ENCODE data around the gene INO80E. TPM values are rescaled to one million over a fixed set of nuclear protein-coding genes. Genes with fewer than 3 reads are reported as not detected.

INO80E gene
- total RNA-seq, 1 experiment from 2014 or later: 90.1 TPM

DNA sequence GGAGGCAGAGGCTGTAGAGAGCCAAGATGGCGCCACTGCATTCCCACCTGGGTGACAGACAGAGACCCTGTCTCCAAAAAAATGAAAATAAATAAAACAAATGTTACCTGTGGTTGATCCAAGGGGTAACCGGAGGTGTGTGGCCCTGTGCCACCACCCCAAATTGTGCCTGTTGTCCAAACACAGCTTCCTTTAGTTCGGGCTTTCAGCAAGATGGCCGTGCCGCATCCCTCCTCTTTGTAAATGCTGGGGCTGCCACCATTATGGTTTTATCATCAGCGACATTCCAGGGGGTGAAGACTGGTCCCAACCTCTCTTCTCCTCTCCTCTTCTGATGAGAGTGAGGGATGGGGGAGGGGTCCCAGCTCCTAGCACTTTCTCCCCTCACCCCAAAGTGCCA, 26.8 kb downstream of the INO80E start, which contains the start of gene C16orf92:
C16orf92 (plus strand) TSS at position 312 of the 400 bp plus-strand sequence. CDS start 143 bp downstream, outside the sequence.
- no TSS peak for BruUV-seq (replicated peaks)
- peaks cover 26% of the 10 kb centered on the region for H3K27me3 Mint-ChIP-seq (ENCODE audit: insufficient read depth, unreplicated experiment)
- no peak within 1 kb of the TSS for H3K27ac Mint-ChIP-seq (ENCODE audit: low read depth, unreplicated experiment)
- H3K4me3 Mint-ChIP-seq (ENCODE audit: unreplicated experiment): no peak within 1 kb of the TSS
- intact Hi-C loops (cut with micrococcal nuclease): loop anchor here (5.0 kb wide), 2 partner anchors 201 to 216 kb away; partner anchors contain the start of genes MAZ and MVP
- no peaks in the 10 kb centered on the region for H3K9me3 Mint-ChIP-seq (ENCODE audit: unreplicated experiment)
- no peak for DNase-seq (ENCODE audit: unreplicated experiment)
- ChIA-PET CTCF (interaction anchor here (0.6 to 4.0 kb wide), 6 partner anchors 9 to 323 kb away, joined by 3 to 32 read pairs (median 4); partner anchors contain the start of gene TLCD3B), POLR2A (interaction anchor here (1.0 to 1.6 kb wide), 2 partner anchors 9 to 215 kb away, joined by 3 read pairs; no protein-coding TSS in a partner anchor)
- no peaks in the 10 kb centered on the region for H3K36me3 Mint-ChIP-seq (ENCODE audit: insufficient read depth, unreplicated experiment)
- TF ChIP-seq, protein P1, sequence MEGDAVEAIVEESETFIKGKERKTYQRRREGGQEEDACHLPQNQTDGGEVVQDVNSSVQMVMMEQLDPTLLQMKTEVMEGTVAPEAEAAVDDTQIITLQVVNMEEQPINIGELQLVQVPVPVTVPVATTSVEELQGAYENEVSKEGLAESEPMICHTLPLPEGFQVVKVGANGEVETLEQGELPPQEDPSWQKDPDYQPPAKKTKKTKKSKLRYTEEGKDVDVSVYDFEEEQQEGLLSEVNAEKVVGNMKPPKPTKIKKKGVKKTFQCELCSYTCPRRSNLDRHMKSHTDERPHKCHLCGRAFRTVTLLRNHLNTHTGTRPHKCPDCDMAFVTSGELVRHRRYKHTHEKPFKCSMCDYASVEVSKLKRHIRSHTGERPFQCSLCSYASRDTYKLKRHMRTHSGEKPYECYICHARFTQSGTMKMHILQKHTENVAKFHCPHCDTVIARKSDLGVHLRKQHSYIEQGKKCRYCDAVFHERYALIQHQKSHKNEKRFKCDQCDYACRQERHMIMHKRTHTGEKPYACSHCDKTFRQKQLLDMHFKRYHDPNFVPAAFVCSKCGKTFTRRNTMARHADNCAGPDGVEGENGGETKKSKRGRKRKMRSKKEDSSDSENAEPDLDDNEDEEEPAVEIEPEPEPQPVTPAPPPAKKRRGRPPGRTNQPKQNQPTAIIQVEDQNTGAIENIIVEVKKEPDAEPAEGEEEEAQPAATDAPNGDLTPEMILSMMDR (IDR thresholded peaks at IDR 0.05; ENCODE audit: unreplicated experiment): no peak
- H3K4me1 Mint-ChIP-seq (ENCODE audit: insufficient read depth, unreplicated experiment): peaks cover 6% of the 10 kb centered on the region

DNA sequence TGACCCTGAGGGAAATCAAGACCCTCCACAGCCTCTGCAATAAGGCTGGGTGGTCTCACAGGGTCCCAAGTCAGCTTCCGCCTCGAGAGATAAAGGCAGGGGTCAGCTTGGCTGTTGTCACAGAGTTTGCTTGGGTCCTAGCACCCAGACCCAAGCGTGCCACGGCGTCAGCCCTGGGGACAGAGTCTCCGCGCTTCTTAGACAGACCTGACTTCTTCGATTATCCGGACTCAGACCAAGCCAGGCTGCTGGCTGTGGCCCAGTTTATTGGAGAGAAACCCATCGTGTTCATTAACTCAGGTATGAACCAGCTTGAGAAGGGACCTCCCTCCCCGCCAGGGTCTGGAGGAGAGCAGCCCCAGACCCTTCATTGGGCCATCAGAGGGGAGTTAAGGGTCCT, 27.5 kb downstream of the INO80E start:
- no TSS peak for BruUV-seq (replicated peaks)
- no peak overlapping the region for H3K4me3 Mint-ChIP-seq (ENCODE audit: unreplicated experiment)
- no peaks in the 10 kb centered on the region for H3K36me3 Mint-ChIP-seq (ENCODE audit: insufficient read depth, unreplicated experiment)
- CTCF ChIA-PET: interaction anchor here (0.6 to 4.0 kb wide), 3 partner anchors 8 to 320 kb away, joined by 3 to 32 read pairs (median 3); partner anchors contain the start of gene TLCD3B
- no peak overlapping the region for H3K27ac Mint-ChIP-seq (ENCODE audit: low read depth, unreplicated experiment)
- intact Hi-C loops (cut with micrococcal nuclease): loop anchor here (5.0 kb wide), 2 partner anchors 201 to 216 kb away; partner anchors contain the start of genes MAZ and MVP
- DNase-seq (ENCODE audit: unreplicated experiment): no peak
- POLR2A ChIA-PET: interaction anchor here (1.6 kb wide), 1 partner anchor 216 kb away, joined by 3 read pairs; no protein-coding TSS in a partner anchor
- peaks cover 33% of the 10 kb centered on the region for H3K27me3 Mint-ChIP-seq (ENCODE audit: insufficient read depth, unreplicated experiment)
- H3K9me3 Mint-ChIP-seq (ENCODE audit: unreplicated experiment): no peaks in the 10 kb centered on the region
- TF ChIP-seq, protein P1 (IDR thresholded peaks at IDR 0.05; ENCODE audit: unreplicated experiment): no peak
- peaks cover 4% of the 10 kb centered on the region for H3K4me1 Mint-ChIP-seq (ENCODE audit: insufficient read depth, unreplicated experiment)

DNA sequence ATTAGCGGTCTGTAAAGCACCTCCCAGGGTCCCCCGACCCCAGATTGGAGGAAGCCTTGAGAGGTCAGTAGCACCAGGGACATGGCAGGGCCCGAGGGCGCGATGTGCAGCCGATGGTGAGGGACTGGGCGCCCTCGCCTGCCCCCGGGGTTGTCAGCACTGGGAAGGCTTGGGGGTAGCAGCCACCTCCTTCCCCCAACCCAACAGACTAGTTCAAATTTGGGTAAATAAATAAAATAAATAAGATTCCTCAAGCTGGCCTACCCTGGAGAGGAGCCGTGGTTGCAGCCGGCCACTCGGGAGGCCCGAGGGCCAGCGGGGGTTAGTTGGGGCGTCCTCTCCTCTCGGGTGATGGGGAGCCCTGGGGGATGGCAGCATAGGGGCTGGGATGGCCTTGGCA, 28.4 kb downstream of the INO80E start:
- H3K9me3 Mint-ChIP-seq (ENCODE audit: unreplicated experiment): no peaks in the 10 kb centered on the region
- H3K27ac Mint-ChIP-seq (ENCODE audit: low read depth, unreplicated experiment): no peak overlapping the region
- TF ChIP-seq, protein P1 (IDR thresholded peaks at IDR 0.05; ENCODE audit: unreplicated experiment): no peak
- CTCF ChIA-PET: interaction anchor here (0.9 kb wide), 1 partner anchor 31 kb away, joined by 3 read pairs; no protein-coding TSS in a partner anchor
- intact Hi-C loops (cut with micrococcal nuclease): loop anchor here (5.0 kb wide), 2 partner anchors 202 to 217 kb away; partner anchors contain the start of genes MAZ and MVP
- H3K4me3 Mint-ChIP-seq (ENCODE audit: unreplicated experiment): no peak overlapping the region
- DNase-seq (ENCODE audit: unreplicated experiment): no peak
- peaks cover 41% of the 10 kb centered on the region for H3K27me3 Mint-ChIP-seq (ENCODE audit: insufficient read depth, unreplicated experiment)
- POLR2A ChIA-PET: no interaction called here
- H3K36me3 Mint-ChIP-seq (ENCODE audit: insufficient read depth, unreplicated experiment): no peaks in the 10 kb centered on the region
- BruUV-seq (replicated peaks): no TSS peak
- no peaks in the 10 kb centered on the region for H3K4me1 Mint-ChIP-seq (ENCODE audit: insufficient read depth, unreplicated experiment)

DNA sequence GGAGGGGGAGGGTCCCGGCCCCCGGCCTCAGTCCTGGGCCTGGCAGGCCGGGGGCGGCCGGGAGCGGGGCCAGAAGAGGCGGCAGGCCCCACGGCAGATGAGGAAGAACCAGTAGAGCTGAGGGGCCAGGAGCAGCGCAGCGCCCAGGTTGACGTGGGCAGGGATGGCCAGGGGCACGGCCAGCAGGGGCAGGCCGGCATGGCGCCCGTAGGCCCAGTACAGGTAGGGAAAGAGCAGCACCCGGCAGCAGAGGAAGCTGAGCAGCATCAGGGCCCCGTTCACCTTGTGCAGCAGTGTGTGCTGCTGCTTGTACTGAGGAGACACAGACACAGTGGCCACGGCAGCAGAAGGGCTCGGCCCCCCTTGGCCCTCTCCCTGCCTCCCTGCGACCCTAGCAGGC, 29.1 kb downstream of the INO80E start:
- ChIA-PET POLR2A (no interaction called here), CTCF (interaction anchor here (0.9 kb wide), 1 partner anchor 30 kb away, joined by 3 read pairs; no protein-coding TSS in a partner anchor)
- Mint-ChIP-seq H3K36me3 (ENCODE audit: insufficient read depth, unreplicated experiment) (no peaks in the 10 kb centered on the region), H3K27ac (ENCODE audit: low read depth, unreplicated experiment) (no peak overlapping the region), H3K27me3 (ENCODE audit: insufficient read depth, unreplicated experiment) (peaks cover 48% of the 10 kb centered on the region), H3K4me1 (ENCODE audit: insufficient read depth, unreplicated experiment) (no peaks in the 10 kb centered on the region), H3K4me3 (ENCODE audit: unreplicated experiment) (no peak overlapping the region), H3K9me3 (ENCODE audit: unreplicated experiment) (no peaks in the 10 kb centered on the region)
- intact Hi-C loops (cut with micrococcal nuclease): no loop called here
- no peak for DNase-seq (ENCODE audit: unreplicated experiment)
- TF ChIP-seq, protein P1 (IDR thresholded peaks at IDR 0.05; ENCODE audit: unreplicated experiment): no peak
- BruUV-seq (replicated peaks): no TSS peak

Measured in MCF 10A (cell line).